HG03565 (cell line): ENCODE data around the gene ADGRV1.

Experiments used
- ATAC-seq: cut with Tn5 transposase; IDR thresholded peaks from one replicate; pipeline ENCODE4 v1.9.1; 2021; ENCODE audit warnings: mild to moderate bottlenecking, moderate library complexity; ENCODE audit not compliant: unreplicated experiment

Gene ADGRV1, protein sequence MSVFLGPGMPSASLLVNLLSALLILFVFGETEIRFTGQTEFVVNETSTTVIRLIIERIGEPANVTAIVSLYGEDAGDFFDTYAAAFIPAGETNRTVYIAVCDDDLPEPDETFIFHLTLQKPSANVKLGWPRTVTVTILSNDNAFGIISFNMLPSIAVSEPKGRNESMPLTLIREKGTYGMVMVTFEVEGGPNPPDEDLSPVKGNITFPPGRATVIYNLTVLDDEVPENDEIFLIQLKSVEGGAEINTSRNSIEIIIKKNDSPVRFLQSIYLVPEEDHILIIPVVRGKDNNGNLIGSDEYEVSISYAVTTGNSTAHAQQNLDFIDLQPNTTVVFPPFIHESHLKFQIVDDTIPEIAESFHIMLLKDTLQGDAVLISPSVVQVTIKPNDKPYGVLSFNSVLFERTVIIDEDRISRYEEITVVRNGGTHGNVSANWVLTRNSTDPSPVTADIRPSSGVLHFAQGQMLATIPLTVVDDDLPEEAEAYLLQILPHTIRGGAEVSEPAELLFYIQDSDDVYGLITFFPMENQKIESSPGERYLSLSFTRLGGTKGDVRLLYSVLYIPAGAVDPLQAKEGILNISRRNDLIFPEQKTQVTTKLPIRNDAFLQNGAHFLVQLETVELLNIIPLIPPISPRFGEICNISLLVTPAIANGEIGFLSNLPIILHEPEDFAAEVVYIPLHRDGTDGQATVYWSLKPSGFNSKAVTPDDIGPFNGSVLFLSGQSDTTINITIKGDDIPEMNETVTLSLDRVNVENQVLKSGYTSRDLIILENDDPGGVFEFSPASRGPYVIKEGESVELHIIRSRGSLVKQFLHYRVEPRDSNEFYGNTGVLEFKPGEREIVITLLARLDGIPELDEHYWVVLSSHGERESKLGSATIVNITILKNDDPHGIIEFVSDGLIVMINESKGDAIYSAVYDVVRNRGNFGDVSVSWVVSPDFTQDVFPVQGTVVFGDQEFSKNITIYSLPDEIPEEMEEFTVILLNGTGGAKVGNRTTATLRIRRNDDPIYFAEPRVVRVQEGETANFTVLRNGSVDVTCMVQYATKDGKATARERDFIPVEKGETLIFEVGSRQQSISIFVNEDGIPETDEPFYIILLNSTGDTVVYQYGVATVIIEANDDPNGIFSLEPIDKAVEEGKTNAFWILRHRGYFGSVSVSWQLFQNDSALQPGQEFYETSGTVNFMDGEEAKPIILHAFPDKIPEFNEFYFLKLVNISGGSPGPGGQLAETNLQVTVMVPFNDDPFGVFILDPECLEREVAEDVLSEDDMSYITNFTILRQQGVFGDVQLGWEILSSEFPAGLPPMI (N-terminal part only)

DNA sequence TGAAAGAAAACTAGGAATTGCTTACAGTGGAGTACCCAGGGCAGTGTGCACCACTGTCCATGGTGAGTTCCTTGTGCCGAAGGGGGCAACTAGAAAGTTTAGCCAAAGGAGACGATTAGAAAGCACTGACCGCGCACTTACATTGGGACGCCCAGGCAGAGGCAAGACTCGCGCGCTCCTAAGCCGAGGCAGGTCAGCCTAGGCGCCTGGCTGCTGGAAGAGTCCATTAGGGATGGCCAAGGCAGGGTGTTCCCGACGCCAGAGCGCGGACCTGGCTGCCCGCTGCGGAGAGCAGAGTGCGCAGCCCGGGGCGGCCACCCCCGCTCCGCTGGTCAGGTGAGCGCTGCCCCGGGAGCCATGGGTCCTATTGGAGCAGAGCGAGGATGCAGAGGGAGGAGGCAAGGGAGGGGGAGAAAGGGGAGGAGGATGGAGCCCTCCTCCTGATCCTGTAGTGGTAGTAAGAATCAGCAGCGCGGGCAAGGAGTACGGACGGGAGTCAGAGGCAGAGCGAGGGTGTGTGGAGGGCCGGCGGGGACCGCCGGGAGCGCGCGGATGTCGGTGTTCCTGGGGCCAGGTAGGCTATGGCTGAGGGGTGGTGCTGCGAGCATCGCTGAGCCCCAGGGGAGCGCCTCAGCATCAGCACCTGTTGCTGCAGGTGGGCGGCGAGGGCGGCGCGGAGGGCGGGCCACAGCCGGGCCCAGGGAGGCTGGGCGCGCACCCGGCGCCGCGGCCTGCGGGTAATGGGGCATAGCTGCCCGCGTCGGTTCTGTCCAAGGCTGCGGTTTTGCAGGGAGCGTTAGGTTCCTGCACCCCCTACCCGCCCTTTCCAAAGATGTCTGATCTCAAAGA, at the start of gene ADGRV1:
Gene ADGRV1, plus strand, starts transcription at position 454 of the 849 bp plus-strand sequence. Its CDS starts 99 bp downstream, at position 553.
- no peak for ATAC-seq

DNA sequence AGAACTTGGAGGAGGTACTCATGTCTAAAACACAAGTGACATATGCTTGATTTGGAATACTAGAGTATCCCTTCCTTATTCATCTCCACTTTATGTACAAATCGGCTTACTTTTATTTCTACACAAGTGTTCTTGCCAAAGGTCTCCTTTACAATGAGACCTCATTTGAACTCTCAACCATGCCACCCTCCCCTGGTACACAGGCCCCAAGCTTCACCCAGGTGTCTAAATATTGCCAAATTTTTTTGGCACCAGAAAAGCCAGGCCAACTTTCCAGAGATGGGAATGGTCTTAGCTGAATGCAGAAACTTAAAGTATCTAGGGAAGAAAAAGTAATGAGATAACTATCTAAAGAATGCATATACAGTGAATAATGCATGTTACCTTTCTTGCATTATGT, 48.2 kb upstream of the ADGRV1 start:
- no peak for ATAC-seq

DNA sequence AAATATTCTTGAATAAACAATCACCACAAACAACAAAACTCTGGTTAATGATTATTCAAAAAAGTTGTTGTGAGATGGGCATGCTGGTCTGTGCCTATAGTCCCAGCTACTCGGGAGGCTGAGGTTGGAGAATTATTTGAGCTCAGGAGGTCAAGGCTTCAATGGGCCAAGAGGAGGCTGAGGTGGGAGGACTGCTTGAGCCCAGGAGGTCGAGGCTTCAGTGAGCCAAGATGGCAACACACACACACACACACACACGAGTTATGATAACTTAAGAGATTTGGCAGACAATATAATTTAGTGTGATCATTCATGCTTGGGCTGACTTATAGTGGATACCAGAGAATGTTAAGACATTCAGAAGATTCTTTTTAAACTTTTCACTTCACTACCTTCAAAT, 44.1 kb upstream of the ADGRV1 start:
- no peak for ATAC-seq

DNA sequence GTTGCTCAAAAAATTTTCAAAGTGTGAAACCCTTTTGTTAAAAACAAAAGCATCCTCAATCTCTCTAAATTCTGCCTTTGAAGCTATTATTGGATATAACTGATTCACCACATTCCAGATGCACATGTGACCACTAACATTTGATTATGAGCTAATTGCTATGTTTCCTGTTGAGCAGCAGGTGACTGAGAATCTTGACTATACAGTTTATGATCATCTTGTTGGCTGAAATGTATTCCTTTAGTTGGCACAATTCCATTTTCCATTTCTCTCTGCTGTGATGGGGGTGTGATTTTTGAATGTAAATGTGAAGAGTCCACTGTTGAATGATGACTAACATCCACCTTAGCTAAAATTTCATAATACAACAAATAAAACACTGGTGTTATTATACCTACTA, 39.9 kb upstream of the ADGRV1 start:
- no peak for ATAC-seq

DNA sequence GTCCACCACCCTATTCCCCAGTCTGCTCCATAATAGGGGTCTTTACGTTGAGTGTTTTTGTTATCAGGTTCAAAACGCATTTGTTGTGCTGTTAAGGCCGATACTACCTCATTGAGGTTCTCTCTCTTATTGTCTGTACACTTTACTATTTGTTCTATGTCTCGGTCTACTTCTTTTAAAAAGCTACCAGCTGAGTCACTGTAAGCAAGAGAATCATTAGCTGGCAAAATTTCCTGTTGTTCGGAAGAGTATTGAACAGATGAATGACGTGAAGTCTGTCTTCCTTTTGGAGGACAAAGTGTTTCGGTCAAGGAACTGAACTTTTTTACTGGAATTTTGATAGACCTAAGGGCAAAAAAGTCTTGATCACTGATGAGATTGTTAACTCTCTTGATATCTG, 39.5 kb upstream of the ADGRV1 start:
- no peak for ATAC-seq

DNA sequence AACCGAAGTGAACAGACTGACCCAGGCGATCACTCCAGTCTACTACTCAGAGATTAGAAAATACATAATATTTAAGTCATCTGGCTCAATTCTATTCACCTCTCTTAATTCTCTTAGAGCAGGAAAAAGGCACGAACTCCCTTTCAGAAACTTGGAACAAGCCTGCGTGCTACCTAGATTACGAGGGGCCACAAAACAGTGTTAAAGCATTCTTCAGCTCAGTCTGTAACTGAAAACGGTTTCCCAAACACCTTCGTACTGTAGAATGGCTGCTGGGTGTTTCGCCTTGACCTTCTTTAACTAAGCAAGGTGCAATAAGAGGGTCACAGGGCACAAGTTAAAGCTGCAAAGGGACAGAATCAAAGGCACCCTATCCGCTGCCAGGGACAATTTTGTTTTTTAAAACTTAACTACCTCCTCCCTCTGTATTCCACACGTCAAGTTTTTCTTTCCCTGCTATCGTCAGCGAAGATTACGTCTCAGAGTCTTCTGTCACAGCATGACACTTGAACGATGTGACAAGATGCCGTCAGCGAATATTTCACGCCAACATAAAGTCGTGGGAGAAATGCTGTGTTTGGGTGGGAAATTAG, 29.9 kb upstream of the ADGRV1 start:
- ATAC-seq = no peak

DNA sequence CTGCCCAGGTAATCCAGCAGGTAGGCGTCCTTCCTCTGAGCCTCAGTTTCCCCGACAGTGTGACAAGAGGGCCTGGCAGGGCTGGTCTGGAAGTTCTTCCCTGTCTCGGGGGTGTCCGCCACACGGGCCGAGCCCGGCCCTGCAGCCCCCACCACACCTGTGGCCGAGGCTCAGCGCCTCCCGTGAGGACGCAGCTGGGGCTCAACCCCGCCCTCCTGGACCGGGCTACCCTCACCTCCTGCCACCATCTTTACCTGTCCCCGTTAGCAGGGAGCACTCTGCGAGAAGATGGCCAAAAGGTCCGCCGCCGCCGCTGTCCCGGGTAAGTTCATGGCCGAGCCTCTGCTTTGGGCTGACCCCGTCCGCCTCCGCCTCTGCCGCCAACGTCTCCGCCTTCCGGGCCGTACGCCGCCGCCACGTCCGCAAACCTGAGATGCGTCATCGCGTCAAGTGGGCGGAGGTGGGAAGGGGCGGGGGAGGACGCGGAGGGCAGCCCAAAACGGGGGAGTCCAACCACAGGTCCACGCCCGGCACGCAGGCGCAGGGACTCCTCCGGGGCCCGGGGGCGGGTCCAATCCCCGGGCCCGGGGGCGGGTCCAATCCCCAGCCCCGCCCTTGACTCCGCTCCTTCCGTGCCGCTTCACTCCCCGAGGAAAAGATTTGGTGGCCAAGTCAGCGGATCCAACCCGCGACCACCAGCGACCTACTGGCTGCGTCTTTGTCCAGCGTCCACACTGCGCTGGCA, 29.2 kb upstream of the ADGRV1 start, which contains the start of gene LYSMD3:
Gene LYSMD3, minus strand, starts transcription at position 391 of the 745 bp plus-strand sequence. CDS start 4,295 bp downstream, outside the sequence.
- peak; percentile 84 for ATAC-seq

DNA sequence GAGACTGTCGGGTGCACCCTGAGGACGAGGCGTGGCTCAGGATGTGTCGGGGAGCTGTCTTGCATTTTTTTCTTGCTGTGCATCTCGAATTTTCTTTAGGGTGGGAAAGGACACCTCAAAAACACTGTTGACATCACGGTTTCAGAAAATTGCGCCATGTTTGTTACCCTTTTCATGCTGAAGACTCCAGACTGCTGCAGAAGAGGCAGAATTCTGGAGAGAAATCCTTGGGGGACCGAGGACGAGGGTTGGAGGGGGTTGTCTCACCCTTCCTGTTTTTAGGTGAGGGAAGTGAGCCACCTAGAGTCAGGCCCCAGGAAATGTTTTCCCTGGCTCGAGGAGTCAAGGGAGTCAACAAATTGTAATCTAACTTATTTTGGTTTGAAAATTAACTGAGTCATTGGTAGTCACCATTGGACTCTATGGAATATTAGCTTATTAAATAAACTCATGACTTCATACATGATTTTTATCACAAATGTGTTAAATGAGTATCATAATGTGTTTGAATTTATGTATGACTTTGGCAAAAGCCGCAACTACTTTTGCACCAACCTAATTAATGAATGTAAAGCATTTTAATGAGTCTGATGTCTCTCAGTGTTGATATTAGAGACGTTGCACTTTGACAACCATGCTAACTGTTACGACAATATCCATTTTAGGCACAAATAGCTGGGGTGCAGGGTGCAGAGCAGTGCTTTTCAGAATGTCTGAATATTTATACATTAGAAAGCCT, 28.5 kb upstream of the ADGRV1 start:
- ATAC-seq = peak; percentile 33

DNA sequence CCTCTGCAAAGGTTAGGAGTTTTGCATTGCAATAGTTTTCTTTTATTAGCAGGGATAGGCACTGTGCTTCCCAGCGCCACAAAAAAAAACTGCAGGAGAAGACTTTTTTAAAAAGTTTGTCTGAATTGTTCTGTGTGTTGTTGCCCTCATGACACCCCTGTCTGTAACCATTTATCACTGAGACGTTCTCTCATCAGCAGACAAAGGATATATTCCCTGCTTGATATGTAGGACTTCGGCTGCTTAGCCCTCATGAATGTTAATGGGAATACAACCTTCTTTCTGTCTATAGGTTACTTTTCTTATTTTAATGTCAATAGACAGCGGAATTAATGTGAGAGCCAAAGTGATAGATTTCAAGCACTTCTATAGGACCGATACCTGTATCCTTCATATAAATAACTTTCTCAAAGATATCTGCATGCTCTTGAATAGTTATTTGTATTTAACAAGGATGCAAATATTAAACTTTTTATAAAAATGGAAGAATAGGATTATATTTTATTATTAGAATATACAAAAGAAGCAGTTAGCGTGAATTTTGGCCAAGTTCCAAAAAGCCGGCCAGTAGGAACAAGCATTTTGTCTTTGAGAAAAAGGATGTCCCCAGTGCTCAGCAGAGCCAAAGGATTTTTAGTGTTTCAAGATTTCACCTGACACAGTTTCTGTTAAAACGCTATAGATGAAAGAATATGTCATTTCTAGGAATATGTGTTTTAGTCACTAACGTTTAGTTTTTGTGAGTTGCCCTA, 27.7 kb upstream of the ADGRV1 start:
- no peak for ATAC-seq

DNA sequence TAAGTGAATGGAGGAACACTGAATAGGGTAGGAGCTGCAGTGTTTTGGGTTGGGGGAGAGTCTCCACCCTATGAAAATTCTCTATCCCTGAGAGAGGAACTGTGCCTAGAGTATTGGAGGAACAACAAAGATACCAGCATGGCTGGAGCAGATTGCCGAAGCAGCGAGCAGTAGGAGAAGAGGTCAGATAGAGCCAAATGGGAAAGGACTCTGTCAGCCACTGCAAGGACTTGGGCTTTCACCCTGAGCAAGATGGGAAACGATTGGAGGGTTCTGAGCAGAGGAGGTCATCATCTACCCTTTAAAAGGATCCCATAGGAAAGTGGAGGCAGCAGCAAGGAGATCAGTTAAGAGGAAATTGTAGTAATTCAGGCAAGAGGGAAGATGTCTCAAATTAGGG, 24.8 kb upstream of the ADGRV1 start:
- no peak for ATAC-seq

DNA sequence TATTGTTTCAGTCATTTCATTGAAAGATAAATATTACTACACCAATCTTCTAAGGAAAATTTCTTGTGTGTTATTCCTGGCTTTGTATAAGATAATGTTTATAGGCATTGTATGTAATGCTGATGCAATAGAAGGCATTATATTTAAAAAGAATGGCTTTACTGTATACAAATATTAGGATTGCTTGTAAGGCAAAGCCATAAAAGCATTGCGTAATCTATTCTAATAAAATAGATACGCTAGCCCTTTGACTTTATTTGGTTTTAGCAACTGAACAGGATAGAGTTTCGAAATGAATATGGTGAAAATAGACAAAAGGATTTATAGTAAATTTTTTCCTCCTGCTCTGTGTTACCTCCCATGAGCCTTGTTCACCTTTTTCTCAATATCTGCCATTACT, 23.7 kb upstream of the ADGRV1 start:
- no peak for ATAC-seq

DNA sequence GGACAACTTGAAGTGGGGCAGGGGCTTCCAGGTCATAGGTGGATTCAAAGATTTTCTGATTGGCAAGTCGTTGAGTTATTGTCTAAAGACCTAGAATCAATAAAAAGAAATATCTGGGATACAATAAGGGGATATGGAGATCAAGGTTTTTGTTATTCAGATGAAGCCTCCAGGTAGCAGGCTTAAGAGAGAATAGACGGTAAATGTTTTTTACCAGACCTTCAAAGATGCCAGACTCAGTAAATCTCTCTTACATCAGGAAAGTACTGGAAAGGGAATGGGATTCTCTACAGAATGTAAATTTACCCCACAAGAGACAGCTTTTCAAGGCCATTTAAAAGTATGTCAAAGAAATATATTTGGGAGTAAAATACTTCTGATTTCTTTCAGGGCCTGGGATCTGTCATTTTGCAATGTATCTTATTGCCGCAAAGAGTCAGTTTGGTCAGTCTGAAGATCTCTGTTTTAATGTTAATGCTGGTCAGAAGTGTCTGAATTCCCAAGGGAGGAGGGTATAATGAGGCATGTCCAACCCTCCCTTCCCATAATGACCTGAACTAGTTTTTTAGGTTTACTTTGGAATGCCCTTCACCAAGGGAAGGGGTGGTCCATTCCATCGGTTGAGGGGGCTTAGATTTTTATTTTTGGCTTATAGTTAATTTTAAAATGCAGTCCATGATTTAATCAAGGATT, 15.6 kb upstream of the ADGRV1 start:
- no peak for ATAC-seq

DNA sequence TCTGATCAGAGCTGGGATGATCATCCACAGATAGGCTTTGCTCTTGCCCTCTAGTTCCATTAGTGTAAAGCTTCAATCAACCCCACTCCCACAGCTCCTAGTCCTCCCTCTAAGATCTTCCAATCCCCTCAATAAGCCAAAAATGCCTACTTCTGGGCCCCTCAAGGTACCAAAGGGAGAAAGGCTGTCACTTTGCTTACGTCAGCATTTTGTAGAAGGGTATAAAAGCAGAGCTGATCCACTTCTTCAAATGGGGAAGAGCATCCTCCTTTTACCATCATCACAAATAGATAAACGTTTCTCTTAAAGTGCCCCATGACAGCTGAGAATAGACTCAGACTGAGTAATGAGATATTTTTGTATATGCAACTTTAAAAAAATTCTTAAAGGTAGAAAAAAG, 13.1 kb upstream of the ADGRV1 start:
- ATAC-seq = no peak

DNA sequence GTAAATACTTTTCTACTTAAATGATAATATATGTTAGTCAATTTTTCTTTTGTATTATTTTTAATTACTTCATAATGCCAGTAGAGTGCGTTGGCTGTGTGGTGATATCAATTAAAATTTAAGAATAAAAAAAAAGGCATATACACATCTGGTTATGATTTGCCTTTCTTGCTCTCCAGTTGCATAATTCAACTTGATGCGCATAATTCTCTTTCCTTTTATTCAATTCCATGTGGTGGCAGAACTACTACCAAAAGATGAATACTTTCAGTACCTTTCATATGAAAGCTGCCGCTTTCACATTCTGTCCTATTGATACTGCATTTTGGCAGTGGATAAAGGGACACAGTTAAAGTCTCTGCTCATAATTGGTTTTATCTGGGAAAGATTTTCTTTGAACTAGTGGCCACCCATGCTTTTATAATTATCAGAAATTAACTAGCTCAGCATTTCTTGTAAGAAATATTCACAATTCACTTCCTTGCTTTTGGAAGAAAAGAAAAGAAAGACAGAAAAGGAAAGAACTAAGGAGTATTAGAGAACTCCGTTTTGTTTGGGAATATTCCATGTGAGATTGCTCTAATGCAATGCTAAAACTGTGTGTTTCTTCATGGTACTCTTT, 12.3 kb upstream of the ADGRV1 start:
- no peak for ATAC-seq

DNA sequence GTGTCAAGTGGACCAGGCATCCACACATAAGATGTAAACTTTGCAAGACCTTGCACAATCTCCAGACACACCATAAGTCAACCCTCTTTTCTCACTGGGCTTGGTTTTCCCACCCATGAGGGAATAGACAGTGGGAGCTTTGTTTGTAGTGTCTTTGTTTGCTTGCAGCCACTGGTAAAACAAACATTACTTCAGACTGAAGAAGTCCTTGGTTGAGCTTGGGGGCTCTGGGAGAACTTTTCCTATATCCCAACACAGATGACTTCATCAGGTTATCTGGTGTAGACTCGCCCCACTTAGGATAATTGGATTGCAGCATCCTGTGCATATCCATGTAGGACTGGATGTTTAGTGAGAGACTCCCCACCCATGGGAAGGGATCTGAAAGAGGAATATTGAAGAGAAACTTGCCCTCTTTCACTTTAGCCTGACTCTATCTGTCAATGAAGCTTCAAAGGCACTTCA, 11.5 kb upstream of the ADGRV1 start:
- no peak for ATAC-seq

DNA sequence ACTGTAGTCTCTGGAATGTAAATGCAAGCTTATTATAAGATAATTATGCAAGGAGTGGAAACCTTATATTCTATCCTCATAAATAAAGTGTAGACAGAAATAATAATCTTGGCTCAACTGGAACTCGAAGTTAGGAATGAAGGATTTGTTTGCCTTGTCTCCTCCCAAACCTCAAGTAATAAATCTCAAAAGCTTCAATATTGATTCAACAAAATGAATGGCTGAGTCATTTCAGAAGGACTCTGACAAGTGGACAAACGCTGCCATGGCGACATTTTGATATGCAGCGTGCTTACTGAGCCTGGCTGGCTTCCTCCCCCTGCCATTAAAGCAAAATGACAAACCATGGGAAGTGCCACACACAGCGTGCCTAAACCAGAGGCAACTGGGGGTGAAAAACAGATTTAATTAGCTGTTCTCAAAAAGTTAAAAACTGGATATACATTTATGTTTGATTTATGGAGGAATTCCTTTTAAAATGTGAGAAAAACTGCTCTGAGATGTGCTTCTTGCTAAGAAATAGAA, 10.5 kb upstream of the ADGRV1 start:
- no peak for ATAC-seq
